CD4-positive, alpha-beta T cell treated with Interleukin-4 for 4 hours (primary cell): ENCODE data around the gene DOK4.
"Not testable (repeated sequence)": the region's sequence is repeated elsewhere in the genome, so short reads cannot be mapped to it uniquely, and the experiment has no call there.

Experiments used
- DNase-seq: peaks from one replicate; pipeline ENCODE4 v3.0.0-alpha.2; 2020

Gene DOK4

DNA sequence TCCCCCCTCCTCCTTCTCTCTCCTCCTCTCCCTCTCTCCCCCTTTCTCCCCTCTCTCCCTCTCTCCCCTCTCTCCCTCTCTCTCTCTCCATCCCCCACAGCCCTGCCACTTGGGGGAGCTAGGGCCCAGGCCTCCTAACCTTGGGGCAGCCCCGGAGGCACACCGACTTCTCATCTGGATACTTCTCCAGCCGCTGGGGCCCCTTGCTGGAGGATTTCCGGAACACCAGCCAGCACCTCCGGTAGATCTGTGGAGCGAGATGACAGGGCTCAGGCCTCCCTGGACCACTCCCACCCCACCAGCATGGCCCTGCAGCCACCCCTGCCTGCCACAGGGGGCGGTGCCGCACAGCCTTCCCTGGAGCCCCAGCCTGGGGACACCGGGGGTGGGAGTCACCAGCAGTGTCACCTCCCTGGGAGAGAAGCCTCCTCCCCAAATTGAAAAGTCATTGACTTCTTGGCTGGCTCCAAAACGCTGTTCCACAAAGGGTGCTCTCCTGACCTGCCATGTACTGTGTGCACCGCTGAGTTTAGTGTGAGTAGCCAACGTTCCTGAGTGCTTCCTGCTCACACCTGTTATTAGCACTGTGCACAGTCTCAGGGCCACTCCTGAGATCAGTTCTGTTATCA, 10.5 kb downstream of the DOK4 start:
- peak; percentile 62 for DNase-seq

DNA sequence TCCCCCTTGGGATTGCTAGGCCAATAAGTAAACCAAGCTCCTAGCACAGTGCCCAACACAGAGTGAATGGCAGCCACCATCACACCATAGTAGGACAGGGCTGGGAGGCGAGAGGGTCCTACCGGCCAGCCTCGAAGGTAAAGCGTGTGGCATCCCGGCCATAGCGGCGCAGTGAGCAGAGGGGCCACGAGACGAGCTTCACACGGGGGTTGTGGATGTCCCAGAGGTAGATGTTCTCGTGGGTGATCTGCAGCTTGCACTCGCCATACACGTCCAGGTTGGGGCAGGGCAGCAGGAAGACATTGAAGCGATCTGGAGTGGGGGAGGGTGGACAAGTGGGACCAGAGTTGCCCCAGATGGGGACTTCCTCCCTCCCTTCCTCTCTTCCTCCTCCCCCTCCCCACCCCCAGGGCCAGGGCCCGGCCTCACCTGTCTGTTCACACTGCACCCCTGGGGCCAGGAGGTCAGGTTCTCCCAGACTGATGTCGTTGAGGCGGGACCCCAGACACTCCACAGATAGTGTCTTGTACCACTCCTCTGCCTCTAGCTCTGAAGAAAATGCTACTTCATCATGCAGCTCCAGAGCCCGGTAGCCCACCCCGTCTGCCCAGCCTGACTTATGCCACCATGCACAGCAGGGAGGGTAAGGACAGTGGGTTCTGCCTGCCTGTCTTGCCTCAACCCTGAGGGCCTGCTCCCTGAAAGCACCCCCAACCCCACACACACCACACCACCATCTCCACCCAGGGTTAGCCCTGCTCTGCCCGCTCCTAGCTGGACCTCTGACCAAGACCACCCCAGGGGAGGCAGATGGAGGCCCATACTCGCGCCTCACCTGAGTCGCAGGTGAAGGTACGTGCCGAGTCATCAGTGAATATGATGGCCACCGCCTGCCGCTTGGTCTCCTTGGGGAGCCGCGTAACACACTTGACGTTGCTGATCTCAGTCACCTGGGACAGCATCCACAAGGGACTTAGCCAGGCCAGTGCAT, 11.3 kb downstream of the DOK4 start:
- DNase-seq, result no peak

DNA sequence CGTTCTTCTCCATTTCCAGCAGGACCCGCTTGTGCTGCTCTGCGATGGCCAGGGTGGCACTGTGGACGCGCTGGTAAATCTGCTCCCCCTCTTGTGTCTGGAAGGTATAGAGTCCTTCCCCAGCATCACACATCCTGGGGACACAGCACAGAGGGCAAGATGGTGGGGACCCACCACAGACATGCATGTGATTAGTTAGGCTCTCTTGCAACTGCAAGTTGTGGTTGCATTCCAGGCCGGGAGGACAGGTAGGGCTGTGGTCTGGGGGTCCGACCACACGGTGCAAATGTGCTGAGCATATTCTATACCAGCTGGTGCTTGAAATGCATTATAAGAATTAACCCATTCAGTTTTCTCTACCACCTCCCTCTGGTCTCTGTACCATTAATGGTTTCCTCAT, 12.4 kb downstream of the DOK4 start:
- no peak for DNase-seq

DNA sequence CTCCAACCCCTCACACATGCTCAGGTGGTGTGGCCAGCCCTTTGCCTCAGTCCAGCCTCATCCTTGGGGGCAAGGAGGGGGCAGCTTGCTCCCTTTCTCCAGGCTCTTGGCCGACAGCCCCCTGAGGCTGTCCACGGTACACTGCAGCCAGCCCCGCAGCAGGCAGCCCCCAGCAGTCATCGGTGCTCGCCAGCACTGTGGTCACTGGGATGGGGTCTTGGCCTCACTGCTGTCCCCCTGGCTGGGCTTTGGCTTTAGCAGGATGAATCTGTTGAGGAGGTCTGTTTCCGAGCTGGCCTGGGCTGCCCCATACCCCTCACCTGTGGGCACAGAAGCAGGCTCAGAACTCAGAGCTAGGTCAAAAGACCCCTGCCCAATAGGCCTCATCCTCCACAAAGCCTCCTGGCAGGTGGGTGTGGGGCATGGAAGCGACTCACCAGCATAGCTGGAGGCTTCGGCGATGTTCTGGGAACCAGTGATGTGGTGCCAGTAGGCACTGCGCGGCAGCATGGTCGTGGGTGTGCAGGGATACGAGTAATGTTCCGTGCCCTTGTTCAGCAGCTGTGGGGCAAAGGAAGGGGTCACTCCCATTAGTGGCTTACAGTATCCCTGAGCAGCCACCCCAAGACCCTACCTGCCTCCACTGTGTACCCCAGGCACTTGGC, 13.0 kb downstream of the DOK4 start:
- DNase-seq, result no peak

DNA sequence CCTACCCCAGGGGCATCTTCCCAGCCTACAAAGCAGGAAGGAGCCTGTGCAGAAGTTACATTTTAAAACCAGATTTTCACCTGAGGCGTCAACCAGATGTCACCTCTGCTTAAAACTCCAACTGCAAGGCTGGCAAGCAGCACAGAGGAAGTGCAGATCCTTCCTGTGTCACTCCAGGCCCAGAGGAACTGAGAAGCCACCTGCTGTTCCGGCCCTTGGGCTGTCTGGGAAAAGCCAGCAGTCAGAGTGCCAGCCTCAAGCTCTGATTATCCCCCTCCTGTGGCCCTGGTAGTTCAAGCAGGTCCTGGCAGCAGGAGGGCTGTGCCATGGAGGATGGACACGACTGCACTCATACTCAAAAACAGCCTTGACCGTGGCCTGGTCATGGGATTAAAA, 13.6 kb downstream of the DOK4 start:
- no peak for DNase-seq

DNA sequence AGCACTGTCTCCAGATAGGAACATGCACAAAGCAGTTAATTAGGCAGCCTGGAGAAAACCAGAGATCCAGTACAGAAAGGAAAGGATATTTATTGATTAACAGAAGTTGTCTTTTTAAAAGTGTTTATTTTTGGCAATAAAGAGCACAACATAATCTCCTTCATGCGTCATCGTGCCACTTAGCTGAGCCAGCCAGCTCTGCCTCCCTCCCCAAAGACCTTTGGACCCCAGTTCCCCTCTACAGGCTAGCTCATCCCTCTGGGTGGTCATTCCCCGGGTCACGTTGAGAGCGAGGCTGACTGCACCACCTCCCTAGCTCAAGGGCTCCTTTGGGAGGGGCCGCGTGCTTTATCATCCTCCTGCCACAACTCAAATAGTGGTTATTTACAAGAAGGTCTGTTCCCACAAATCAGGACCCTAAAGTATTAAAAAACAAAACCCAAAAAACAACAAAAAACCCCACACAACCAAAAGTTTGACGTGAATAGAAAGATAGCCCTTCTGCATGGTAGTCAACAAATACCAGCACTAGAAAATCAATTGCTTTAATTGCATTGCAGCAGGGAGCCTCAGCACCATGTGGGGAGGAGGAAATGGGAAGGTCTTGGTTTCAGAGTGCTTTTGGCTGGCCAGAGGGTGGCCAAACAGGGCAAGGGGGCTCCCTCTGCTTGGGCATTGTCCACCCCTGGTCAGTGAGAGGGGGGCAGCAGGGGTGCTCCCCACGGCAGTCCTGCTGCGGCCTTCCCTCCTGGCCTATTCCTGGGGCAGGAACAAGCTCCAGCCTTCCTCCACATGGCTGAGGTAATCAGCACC, 14.2 kb downstream of the DOK4 start:
- no peak for DNase-seq

DNA sequence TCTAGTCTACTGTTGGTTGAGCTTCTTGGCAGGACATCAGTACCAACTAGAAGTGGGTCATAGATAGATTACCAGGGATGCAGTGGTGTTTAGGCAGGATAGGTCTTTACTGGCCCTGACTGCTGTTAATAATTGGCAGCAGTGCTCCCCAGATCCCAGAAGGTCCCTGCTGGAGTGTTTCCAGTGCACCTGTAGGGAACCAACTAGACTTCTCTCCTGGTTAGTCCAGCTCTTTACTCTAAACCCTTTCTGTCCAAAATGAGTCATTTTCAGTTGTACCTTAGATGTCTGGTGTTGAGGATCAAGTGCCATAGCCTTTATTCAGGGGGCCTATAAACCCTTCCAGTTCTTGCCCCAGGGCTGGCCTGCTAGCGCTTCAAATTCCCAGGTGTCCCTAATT, 15.1 kb downstream of the DOK4 start:
- DNase-seq, result no peak

DNA sequence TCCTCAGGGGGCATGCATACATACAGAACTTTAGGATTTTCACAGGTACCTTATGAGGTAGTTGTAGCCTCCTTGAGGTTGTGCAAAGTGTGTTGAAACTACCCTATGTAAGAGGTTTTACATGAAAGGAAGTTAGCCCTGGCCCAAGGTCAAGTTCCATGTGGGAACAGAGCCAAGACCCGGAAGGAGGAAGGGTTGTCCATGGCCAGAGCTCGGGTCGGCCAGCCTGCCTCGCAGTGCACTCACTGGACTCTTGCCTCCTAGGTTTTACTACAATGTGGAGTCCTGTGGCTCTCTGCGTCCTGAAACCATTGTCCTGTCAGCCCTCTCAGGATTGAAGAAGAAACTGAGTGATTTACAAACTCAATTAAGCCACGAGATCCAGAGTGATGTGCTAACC, 15.6 kb downstream of the DOK4 start:
- DNase-seq, result no peak

DNA sequence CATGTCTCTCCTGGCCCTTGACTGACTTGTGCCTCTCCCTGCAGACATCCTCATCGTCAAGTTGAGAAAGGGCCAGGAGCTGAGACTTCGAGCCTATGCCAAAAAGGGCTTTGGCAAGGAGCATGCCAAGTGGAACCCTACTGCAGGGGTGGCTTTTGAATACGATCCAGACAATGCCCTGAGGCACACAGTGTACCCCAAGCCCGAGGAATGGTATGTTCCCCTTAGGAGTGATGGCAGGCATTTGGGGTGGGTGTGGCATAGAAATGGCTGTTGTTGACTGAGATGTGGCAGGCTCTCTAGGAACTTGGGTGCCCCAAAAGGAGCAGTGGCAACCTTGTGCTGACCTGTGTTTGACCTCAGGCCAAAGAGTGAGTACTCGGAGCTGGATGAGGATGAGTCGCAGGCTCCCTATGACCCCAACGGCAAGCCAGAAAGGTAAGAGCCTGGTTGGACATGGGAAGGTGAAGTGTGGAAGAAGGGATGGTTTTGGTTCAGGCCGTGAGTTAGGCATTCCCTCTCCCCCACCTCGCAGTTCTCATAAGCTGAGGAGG, 16.3 kb downstream of the DOK4 start:
- DNase-seq, result no peak

DNA sequence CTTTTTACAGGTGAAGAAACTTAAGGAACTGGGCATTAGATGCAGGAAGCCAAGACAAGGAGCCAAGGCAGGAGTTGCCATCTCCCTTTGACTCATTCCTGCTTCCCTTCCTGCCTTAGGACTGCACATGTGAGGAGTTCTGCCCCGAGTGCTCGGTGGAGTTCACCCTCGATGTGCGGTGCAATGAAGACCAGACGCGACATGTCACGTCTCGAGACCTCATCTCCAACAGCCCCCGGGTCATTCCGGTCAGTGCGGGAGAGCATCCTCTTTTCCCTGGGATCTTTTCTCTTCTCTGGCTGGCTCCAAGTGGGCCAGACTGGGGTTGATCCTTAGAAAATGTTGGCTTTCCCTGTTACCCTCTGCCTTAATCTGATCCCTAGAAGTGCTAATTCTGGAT, 17.2 kb downstream of the DOK4 start:
- DNase-seq, result no peak

DNA sequence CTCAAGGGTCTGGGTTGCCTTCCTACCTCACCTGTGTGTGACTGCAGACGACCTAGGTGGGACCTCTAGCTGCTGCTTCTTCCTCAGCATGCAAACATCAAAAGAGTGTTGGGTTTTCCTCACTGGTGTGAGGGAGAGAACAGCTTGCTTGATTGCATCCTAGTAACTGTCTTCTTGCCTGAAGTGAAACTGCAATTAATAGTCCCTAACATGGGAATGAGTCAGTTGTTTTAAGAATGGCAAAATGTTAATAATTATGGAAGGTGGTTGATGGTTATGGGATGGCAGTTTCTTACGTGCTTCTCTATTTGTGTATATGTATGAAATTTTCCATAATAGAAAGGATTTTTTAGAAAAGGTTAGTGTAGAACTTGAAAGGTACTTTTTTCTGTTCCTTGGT, 17.9 kb downstream of the DOK4 start:
- no peak for DNase-seq

DNA sequence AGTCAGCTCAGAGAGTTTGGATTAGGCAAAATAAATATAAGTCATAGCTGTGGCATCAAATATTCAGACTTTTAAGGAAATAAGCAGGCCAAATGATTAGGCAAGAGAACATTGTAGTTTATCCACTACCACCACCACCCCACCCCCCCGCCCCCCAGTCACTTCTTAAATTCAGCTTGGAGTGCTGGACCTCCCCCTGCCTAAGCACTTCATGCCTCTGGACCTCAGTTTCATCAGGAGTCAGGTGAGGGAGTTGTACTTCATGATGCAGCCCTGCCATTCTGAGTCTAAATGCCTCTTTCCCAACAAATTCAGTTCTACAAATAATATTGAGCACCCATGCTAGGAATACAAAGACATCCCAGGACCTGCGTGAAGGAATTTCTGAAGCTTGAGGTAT, 21.8 kb downstream of the DOK4 start:
- no peak for DNase-seq

DNA sequence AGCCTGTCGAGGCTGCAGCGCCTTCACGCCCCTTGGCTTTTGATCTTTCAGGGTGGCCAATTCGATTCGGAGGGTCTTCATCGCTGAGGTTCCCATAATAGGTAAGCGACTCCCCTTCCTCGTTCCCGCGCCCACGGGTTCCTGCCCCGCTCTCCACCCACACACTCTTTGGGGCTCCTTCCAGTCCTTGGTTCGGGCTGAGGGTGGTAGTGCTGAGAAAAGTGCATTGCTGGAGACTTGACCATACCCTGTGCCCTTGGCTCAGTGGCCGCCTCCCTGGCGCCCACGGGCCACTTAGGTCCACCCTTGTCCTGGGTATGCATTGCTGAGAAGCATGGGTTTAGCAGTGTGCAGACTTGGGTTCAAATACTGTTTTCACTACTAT, 23.3 kb downstream of the DOK4 start:
- DNase-seq, result no peak

DNA sequence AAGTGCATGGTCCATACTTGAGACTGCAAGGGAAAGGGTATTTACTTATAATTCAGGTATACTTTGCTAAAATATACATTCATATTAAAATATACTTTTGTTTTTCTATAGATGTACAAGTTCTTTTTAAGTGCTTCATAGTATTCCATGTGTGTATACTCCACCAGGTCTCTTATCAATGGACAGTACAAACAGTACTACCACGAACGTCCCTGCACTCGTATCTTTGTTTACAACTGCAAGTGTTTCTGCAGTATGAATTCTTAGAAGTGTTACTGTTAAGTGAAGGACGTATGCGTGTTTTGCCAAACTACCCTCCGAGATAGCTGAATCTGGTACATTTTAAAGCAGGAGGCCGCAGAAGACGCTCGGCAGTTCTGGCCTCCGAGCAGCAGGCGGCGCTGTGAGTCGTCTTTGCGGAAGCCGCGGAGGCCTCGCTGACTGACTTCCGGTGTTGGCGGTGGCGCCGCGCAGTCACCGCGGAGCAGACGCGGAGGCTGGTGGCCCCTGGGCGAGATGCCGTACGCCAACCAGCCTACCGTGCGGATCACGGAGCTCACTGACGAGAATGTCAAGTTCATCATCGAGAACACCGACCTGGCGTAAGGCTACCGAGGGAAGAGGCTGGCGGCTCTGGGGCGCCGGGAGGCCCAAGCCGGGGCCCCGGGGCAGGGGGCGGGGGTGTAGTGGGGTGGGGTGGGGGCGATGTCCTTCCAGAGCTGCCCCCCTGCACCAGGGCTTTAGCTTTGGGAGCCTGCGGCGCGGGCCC, 23.9 kb downstream of the DOK4 start, which contains the start of gene POLR2C:
Gene POLR2C, plus strand, starts transcription at position 471 of the 769 bp plus-strand sequence. Its CDS starts 46 bp downstream, at position 517.
- peak; percentile 91 for DNase-seq

DNA sequence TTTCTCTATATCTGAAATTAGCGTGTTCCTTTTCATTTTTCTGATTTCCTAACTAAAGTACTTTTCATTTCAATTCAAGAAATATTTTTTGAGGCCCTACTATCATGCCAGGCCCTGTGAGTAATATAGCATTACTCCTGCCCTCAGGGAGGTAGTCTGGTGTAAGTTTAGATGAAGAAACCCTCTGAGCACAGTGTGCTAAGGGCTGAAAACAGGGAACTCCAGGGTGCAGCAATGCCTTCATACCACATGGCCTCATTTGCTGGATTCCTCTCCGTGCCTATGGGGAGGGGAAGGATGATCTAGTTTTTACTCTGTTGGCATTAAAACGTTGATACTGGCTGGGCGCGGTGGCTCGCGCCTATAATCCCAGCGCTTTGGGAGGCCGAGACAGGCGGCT, 34.3 kb downstream of the DOK4 start:
- DNase-seq, result no peak

DNA sequence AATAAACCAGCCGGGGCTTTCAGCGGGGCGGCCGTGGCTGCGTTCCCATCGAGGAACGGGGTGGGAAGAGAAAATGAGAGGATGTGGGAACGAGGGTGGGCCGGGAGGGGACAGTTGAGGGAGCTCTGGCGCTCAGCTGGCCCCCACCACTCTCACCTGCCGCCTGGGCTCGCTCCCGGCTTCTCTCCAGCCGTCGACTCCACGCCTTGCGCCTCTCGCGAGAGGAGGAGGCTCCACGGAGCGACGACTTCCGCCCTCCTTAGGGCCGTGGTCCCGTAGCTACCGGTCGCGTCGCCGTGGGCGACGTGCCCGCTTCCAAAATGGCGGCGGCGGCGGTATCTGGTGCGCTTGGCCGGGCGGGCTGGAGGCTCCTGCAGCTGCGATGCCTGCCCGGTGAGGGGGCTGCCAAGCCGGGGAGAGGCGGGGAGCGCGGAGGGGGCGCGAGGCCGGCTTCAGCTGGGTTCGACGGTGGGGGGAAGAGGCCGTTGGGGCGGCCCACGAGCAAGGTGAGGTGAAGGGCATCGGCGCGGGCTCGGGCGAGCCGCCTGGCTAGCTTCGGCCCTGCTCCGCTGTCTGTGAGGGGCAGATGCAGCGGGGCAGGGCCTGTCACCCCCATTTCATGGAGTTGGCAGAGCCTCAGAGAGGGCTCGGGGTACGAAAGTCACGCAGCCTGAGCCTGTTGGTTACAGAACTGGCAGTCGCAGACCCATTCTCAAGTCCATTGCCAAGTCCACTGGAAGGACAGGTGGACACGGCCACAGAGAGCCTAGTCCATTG, 38.9 kb downstream of the DOK4 start, which contains the start of the genes CIAPIN1 and COQ9:
Gene CIAPIN1, minus strand, starts transcription at position 200 of the 777 bp plus-strand sequence. CDS start 6,457 bp downstream, outside the sequence.
Gene COQ9, plus strand, starts transcription at position 294 of the 777 bp plus-strand sequence. Its CDS starts 27 bp downstream, at position 321.
- peak; percentile 93 for DNase-seq

DNA sequence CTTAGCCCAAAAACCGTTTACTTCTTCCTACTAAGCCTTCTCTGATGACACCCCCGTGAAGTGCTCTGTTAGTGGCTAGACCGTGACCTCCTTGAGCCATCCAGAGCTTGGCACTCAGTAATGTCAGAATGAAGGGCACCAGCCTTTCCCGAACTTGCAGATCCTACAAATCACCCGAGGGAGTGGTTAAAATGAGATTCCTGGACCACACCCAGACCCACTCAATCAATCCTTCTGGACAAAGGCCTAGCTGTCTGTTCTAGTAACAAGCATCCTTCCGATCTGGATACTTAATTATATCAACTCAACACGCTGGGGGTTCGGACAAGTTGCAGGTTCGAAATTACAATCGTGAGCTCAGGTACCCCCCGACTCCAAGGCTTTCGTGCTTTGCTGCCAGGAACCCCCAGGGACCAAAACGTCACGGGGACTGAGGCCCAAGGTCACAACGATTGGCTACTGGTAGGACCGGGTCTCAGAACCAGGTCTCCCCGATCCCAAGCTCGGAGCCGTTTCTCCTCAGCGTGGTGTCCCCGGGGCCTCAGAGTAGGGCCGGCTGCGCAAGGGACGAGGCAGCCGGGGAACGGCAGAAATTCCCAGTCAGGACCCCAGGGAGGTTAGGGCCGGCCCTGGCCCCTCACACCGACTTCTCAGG, 39.6 kb downstream of the DOK4 start:
- no peak for DNase-seq

DNA sequence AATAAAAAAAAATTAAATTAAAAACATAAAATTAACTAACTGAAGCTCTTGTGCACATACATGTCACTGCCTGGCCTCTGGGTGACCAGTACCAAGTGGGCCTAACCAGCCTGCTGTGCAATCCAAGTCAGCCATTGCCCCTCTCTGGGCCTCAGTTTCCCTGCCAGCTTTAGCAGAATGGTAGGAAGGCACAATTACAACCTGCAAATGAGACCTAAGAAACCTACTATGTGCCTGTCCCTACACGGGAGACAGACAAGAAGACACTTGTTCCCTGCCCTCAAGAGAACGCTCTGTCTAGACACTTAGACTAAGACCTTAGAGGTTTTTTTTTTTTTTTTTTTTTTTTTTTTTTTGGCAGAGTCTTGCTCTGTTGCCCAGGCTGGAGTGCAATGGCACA, 40.8 kb downstream of the DOK4 start:
- DNase-seq, result no peak

DNA sequence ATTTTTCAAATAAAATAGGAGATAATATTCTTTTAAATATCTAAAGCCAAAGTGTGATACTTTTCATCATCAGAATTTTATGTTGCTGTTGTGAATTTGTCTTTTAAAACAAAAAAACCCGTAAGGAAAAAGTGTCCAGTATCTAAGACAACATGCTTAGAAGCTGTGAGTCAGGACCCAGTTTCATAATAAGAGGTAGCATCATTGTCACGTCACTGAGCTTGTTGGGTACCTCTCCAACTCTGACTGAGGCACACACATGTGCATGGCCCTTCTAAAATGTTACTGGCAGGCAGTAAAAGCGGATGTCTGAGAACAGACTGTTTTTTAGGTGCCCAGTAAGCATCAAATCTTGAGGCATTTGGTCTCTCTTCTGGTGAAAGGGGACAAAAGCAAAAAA, 41.6 kb downstream of the DOK4 start:
- no peak for DNase-seq

DNA sequence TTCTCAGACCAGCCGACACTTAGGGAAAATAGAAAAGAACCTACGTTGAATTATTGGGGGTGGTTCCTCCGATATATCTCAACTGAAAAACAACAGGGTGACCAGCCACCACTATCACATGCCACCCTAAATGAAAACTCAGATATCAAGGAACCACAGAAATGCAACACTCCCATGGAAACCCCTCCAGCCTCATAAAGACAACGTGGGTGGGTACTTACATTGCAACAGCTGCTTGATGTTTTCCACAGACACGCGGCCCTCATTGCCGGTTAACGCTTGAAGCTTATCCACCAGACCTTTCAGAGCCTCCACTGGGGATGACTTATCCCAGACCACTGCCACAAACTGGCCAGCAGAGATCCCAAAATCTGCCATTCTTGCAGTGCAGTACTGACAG, 45.7 kb downstream of the DOK4 start:
- DNase-seq, result not testable (repeated sequence)
